ENCODE data around the gene MTUS2.
A peak's percentile ranks its signal among the peaks of the same experiment; 100 is the strongest.

Gene MTUS2

DNA sequence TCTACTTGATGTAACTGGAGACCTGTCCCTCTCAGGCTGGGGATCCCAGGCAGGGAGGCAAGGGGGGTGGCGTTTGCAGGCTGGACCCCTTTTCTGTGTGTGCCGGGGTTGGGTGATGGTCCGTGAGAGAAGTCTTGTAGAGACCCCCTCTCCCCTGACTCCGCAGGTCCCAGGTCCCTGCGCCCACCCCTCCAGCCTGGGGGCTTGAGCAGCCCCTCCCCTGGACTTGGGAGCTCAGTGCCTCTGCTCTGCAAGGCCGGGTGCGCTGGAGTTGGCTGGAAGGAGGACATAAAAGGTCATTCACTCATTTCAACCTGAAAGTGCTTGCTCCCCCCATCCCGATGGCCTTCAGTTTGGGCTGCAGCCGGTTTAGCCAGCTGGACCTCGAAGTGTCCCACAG lies 685.8 kb downstream of the MTUS2 start:
- H4K20me1 ChIP-seq (ENCODE audit: control insufficient read depth, insufficient read depth, low read depth, low read length) = peaks cover 5% of the 10 kb centered on the region
- no peak overlapping the region for H3K27ac ChIP-seq (ENCODE audit: low read depth, low read length)
- no peaks in the 10 kb centered on the region for H3K79me2 ChIP-seq (ENCODE audit: control insufficient read depth, low read length)
- peaks cover 12% of the 10 kb centered on the region for H3F3A ChIP-seq (ENCODE audit: control insufficient read depth, insufficient read depth)
- peaks cover 7% of the 10 kb centered on the region for H3K27me3 ChIP-seq (ENCODE audit: control insufficient read depth, low read length)
- H3K4me1 ChIP-seq (ENCODE audit: control insufficient read depth, low read length) = no peaks in the 10 kb centered on the region
- H3K4me3 ChIP-seq (ENCODE audit: low read length) = no peak overlapping the region
- H3K4me2 ChIP-seq (ENCODE audit: low read length) = no peak overlapping the region
- TF ChIP-seq, protein P1, sequence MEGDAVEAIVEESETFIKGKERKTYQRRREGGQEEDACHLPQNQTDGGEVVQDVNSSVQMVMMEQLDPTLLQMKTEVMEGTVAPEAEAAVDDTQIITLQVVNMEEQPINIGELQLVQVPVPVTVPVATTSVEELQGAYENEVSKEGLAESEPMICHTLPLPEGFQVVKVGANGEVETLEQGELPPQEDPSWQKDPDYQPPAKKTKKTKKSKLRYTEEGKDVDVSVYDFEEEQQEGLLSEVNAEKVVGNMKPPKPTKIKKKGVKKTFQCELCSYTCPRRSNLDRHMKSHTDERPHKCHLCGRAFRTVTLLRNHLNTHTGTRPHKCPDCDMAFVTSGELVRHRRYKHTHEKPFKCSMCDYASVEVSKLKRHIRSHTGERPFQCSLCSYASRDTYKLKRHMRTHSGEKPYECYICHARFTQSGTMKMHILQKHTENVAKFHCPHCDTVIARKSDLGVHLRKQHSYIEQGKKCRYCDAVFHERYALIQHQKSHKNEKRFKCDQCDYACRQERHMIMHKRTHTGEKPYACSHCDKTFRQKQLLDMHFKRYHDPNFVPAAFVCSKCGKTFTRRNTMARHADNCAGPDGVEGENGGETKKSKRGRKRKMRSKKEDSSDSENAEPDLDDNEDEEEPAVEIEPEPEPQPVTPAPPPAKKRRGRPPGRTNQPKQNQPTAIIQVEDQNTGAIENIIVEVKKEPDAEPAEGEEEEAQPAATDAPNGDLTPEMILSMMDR (IDR thresholded peaks at IDR 0.05; ENCODE audit: low read depth, low read length, poor library complexity, severe bottlenecking) = no peak
- TF ChIP-seq EZH2phosphoT487 (IDR thresholded peaks at IDR 0.05; ENCODE audit: borderline replicate concordance, low read length) = no peak
- H3K9me2 ChIP-seq (replicated peaks; ENCODE audit: control insufficient read depth, low read length) = no peaks in the 10 kb centered on the region
- no peaks in the 10 kb centered on the region for H3K9me3 ChIP-seq (ENCODE audit: control insufficient read depth, insufficient read depth, low read length)
- H3K36me3 ChIP-seq (ENCODE audit: control insufficient read depth, low read length) = no peaks in the 10 kb centered on the region; the same call in 1 of the 2 replicates

DNA sequence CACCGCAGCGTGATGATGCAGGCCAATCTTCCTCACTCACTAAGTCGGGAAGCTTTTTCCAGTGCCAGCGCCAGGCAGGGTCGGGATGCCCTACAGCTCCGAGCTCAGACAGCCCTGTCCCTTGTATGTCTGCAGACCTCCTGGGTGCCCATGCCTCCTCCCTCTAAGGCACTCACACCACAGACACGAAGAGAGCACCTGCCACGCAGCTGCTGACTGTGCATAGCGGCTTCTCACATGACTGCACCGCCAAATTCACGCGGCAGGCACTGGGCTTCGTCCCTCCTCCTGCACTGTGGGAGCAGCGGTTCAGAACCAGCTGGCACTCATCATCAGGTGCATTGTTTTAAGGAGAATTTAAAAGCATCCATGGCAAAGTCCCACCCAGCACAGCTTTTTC lies 687.2 kb downstream of the MTUS2 start:
- Histone ChIP-seq H3K27me3 (ENCODE audit: control insufficient read depth, low read length) (peaks cover 3% of the 10 kb centered on the region), H3K4me1 (ENCODE audit: control insufficient read depth, low read length) (no peaks in the 10 kb centered on the region), H3K4me3 (ENCODE audit: low read length) (no peak overlapping the region), H3K27ac (ENCODE audit: low read depth, low read length) (no peak overlapping the region), H3K9me3 (ENCODE audit: control insufficient read depth, insufficient read depth, low read length) (no peaks in the 10 kb centered on the region), H3K36me3 (ENCODE audit: control insufficient read depth, low read length) (peaks cover 7% of the 10 kb centered on the region), H3F3A (ENCODE audit: control insufficient read depth, insufficient read depth) (peaks cover 12% of the 10 kb centered on the region), H3K9me2 (replicated peaks; ENCODE audit: control insufficient read depth, low read length) (no peaks in the 10 kb centered on the region), H4K20me1 (ENCODE audit: control insufficient read depth, insufficient read depth, low read depth, low read length) (peaks cover 5% of the 10 kb centered on the region), H3K79me2 (ENCODE audit: control insufficient read depth, low read length) (no peaks in the 10 kb centered on the region), H3K4me2 (ENCODE audit: low read length) (no peak overlapping the region)
- TF ChIP-seq, protein P1 (IDR thresholded peaks at IDR 0.05; ENCODE audit: low read depth, low read length, poor library complexity, severe bottlenecking) = no peak
- no peak for TF ChIP-seq EZH2phosphoT487 (IDR thresholded peaks at IDR 0.05; ENCODE audit: borderline replicate concordance, low read length)

DNA sequence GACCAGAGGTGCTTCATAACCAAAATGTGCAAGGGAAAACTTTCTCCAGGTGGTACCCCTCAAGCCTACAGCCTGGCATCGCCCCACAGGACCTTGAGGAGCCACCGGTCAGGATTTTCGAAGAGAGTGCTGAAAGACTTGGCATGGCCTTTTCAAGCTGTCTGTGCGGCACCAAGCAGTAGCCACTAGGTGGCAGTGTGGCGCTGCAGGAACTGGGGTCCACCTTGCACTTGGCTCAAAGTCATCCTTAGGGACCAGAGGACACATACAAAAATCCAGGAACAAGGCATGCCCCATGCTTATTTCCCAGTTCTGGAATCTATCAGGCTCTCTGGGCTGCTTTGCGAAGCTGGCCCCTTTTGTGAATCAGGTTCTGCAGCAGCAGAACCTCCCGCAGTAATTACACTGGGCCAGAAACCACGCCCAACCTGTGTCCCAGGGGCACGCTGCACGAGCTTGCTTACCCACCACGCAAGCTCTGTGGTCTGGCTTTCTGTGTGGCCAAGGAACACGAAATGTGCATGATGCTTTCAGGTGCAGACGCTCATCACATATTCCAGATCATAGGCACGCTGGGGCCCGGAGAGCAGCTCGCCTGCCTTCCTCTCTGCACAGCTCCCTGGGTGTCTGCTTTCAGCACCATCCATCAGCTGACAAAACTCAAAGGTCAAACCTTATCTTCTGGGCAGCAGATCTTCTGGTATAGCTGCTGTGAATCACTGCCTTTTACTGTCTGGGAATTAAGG lies 688.2 kb downstream of the MTUS2 start:
- TF ChIP-seq, protein P1 (IDR thresholded peaks at IDR 0.05; ENCODE audit: low read depth, low read length, poor library complexity, severe bottlenecking) = peak; percentile 98
- no peak for TF ChIP-seq EZH2phosphoT487 (IDR thresholded peaks at IDR 0.05; ENCODE audit: borderline replicate concordance, low read length)
- Histone ChIP-seq H3K4me3 (ENCODE audit: low read length) (no peak overlapping the region), H4K20me1 (ENCODE audit: control insufficient read depth, insufficient read depth, low read depth, low read length) (peaks cover 5% of the 10 kb centered on the region), H3K36me3 (ENCODE audit: control insufficient read depth, low read length) (peaks cover 16% of the 10 kb centered on the region), H3K27me3 (ENCODE audit: control insufficient read depth, low read length) (peaks cover 1% of the 10 kb centered on the region), H3K4me1 (ENCODE audit: control insufficient read depth, low read length) (no peaks in the 10 kb centered on the region), H3K27ac (ENCODE audit: low read depth, low read length) (no peak overlapping the region), H3K4me2 (ENCODE audit: low read length) (no peak overlapping the region), H3K79me2 (ENCODE audit: control insufficient read depth, low read length) (no peaks in the 10 kb centered on the region), H3F3A (ENCODE audit: control insufficient read depth, insufficient read depth) (peaks cover 12% of the 10 kb centered on the region), H3K9me2 (replicated peaks; ENCODE audit: control insufficient read depth, low read length) (no peaks in the 10 kb centered on the region), H3K9me3 (ENCODE audit: control insufficient read depth, insufficient read depth, low read length) (no peaks in the 10 kb centered on the region)

All from DOHH2 (cell line).